Jurkat, Clone E6-1 (cell line): Measurements from ENCODE around the gene UBE2J1.
"Not testable (repeated sequence)": the region's sequence is repeated elsewhere in the genome, so short reads cannot be mapped to it uniquely, and the experiment has no call there.

ENCODE experiments used
- DNase-seq: peaks from one replicate; pipeline ENCODE4 v3.0.0-alpha.2; 2011; ENCODE audit warnings: low read depth, low spot score
- H3K4me3 ChIP-seq: 2 replicates; pipeline ENCODE4 v1.5.1; 2011; ENCODE audit warnings: mild to moderate bottlenecking, low read length, control low read depth, moderate library complexity

The UBE2J1 gene

DNA sequence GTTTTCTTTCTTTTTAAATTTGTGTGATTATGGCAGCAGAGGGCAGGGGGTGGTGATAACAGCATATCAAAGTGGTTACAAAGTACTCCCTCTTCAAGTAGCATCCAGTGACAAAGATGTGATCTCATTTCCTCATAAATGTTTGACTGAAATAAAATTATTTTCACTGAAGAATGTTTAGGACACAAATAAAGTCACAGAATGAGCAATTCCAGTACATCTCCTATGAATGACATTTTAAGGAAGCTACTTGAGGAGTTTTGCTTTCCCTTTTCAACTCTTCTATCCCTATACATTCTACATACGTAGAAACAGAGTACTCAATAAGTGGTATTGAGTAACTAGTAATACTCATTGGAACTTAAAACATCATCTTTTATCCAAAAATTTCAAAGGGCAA, 23.5 kb downstream of the UBE2J1 start:
- H3K4me3 ChIP-seq, result no peak overlapping the region
- no peak for DNase-seq

DNA sequence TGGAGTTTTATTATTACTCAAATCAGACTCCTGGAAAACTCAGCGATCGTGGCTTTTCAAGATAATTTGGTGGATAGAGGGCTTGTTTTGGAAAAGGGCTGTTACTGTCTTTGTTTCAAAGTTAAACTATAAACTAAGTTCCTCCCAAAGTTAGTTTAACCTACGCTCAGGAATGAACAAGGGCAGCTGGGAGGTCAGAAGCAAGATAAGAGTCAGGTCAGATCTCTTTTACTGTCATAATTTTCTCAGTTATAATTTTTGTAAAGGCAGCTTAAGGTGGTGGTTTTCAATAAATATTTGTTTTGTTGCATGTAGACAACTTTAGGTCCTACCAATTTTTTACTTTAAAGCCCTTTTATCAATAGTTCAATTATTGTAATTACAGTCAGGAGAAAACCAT, 28.2 kb downstream of the UBE2J1 start:
- no peak for DNase-seq
- H3K4me3 ChIP-seq, result no peak overlapping the region

DNA sequence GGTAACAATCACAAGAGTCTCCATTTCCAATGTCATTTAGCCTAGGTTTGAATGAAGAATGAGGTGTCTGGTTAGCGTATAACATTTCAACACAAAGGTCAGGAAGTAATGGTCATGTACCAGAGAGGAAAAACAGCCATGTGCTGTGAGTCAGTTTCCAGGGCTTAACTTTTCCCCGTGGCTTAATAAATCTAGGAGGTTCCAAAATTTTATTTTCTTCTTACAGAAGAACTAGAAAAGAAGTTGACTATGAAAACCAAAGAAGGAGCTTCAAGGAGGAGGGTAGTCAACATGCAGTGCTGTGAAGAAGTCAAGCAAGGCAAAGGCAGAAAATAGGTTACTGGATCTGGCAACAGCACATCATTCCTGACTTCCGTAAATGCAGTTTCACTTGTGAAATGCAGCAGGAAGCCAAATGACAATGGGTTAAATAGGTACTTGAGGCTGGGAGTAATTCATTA, 29.0 kb downstream of the UBE2J1 start:
- DNase-seq, result no peak
- H3K4me3 ChIP-seq, result no peak overlapping the region

DNA sequence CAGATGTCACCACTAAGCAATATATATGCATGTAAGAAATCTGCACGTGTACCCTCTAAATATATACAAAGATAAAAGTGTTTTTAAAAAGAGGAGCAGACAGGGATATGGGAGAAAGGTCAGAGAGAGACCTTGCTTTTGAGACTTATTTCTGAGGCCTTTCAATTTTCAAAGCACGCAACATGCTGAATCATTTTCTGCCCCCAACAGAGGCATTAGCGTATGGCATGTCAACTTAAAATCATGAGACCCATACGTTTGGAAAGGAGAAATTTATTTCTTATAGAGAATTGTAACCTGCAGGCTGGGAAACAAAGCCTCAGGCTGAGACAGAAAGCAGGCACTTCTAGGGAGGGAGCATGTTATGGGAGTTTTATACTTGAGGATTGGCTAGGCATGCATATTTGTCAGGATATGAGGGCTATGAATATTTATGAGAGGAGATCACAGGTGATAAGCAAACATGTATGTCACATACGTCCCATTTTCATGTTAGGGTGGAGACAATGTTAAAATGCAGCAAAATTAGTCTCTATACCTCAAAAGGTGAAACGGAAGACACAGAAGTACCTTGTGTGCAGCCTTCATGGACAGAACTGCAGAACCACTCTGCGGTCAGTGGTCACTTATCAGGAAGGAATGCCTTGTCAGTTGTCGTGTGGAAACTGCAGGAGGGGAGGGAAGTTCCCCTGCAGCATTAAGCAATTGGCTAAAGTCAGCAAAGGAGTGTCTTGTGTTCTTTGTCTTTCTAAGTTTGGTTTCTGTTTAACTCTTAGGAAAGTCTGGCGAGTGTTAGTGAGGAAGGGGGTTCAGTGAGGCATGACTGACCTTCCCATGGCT, 31.2 kb downstream of the UBE2J1 start:
- no peak for DNase-seq
- H3K4me3 ChIP-seq, result no peak overlapping the region

DNA sequence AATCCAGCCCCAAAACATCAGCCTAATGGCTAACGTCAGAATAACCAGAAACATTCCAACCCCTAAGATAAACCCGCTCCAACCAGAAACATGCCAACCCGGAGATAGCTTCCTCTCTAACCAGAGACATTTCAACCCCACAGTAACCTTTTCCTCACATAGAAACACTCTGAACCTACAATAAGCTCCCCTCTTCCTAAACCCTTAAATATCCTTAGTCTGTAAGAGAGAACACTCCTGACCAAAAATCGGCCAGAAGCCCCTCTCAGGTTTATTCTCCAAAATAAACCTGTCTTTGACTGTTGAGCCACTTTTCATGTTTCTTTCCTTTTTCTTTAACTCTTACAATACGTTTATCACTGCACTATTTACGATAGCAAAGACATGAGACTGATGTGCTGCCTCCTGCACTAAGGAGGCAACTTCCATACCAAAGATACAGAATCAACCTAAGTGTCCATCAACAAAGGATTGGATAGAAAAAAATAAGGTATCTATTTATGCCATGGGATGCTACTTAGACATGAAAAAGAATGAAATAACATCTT, 32.4 kb downstream of the UBE2J1 start:
- H3K4me3 ChIP-seq, result no peak overlapping the region
- DNase-seq, result no peak

DNA sequence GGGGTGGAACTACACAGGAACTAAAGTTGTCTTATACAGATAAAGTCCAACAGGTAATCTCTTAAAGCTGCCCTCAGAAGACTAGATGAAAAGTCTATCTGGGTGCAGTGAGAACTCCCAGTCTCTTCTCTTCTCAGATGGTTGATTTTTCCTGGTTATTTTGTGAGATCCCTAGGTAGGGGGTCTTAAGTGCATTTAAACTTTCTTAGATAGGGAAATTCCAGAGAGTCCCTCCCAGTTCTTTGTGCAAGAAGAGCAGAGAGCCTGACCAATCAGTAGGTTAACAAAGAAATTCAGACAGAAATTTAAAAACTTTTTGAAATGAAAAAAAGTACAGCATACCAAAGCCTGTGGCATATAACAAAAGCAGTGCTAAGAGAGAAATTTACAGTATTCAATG, 35.5 kb downstream of the UBE2J1 start:
- no peak overlapping the region for H3K4me3 ChIP-seq
- DNase-seq, result no peak

DNA sequence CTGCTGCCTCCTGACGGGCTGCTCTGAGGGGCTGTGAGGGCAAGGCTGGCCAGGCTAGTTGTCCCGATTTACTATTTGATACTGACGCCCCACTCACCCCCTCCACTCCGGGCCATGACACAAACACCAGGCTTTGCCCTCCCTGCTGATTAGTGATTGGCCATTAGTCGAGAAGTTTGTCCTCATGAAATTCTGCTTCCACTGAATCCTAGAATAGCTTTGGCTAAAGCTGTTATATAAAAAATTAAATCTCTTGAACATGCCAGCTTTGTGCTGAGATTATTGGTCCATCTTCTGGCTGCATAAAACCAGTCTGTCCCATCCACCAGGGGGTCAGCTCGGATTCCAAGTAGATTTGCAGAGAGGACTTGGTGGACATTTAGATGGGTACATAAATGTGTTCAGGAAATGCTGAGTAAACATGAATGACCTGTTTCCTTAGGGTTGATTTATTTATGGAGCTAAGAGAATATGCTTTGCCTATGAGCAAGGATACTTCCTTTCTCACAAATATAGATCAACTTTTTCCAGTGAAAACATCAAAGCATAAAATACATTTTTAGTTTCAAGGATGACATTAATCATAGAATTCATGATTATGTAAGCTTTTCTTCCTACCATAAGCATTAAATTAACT, 37.2 kb downstream of the UBE2J1 start, which contains the start of gene GABRR2:
Gene GABRR2 (minus strand): TSS at position 51 of the 637 bp plus-strand sequence. CDS start 134 bp downstream, outside the sequence.
- DNase-seq, result no peak
- H3K4me3 ChIP-seq, result no peak within 1 kb of the TSS

DNA sequence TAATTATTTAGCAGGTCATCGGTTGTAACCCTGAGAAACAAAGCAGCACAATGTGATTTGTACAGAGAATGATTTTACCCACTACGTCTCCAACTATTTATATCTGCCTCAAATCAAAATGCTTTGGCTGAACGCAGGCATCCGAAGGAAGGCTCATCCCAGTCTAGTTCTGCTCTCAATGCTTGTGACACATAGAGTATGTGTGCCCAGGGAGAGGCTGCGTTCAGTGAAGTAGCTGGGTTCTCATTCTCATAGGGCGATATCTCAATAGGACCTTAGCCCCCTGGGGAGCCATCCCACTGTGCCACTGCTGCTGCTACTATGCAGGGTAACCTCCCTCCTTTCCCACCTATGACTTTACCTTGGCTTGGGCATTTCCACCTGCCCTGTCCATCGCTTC, 37.8 kb downstream of the UBE2J1 start:
- H3K4me3 ChIP-seq, result no peak overlapping the region
- no peak for DNase-seq

DNA sequence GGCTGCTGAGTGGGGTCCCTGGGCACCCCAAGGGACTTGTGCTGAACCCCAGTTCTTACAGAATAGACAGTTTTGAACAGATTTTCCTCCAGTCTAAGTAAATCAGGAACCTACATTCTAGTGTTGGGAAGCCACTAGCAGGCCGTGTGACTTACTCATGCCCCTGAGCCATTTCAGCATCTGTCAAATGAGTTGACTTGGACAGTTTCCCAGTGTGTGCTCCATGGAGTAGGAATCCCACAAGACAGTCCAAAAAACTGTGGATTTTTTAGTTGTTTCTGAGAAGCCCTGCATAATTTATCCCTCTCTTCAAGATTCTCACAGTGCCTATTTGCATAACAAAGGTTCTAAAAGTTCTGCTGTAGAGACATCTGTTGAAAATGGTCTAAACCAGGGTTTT, 39.5 kb downstream of the UBE2J1 start:
- no peak overlapping the region for H3K4me3 ChIP-seq
- no peak for DNase-seq

DNA sequence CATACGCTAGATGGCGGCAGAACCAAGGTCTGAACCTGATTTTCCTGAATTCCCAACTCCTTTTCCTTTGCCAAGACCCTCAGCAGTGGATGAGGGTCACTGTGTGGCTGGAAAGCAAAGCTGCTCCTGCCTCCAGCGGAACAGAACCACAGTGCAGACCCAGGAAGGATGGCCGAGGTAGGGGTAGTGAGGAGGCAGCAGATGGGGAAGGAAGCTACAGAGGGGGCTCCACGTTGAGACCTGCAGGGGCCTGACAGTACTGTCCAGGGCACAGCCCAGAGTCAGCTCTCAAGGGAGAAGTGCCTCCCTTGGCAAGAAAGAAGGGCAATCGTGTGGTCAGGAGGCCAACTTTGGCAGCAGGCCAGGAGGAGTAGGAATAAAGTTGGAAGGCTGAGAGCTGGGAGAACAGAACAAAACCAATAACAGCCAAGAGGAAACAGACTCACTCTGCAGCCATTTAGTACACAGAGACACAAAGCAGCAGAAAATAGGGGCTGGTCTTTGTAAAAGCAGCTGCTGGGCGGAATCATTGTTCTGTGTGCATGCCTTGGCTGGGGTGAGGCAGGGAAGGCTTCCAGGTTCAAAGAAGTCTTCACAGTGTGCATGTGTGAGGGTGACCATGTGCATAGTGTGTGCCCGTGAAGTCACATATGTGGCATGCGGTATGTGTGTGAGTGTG, 40.5 kb downstream of the UBE2J1 start:
- H3K4me3 ChIP-seq, result no peak overlapping the region
- DNase-seq, result no peak

DNA sequence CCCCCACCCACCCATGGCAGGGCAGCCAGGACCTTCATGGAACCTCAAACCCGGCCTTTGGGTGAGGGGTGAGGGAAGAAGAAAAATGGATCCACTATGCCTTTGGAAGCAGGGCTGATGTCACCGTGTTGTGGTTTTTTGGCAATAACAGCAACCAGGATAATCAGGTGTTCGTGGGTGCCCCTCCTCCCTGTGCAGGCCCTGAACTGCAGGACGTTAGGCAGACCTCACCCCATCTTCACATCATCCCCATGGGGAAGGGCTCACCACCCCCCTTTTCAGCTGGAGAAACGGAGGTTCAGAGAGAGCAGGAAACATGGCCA, 41.0 kb downstream of the UBE2J1 start:
- DNase-seq, result no peak
- no peak overlapping the region for H3K4me3 ChIP-seq

DNA sequence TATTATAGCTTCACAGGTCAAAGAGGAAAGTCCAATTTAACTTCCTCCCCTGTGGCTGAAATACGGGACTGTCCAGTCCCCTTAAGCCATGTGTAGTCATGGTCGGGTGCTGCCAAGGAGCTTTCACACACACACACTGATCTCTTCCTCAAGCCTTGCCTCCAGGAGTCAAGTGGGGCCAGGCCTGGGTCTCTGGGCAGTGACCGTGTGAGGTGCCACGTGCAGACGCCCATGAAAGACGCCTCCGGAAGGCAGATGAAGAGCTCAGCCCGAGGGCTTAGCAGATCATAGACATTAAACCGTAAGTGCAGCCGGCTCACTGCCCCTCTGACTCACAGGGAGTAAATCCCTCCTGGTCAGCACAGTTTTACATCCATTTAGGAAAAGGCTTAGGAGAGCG, 41.6 kb downstream of the UBE2J1 start:
- DNase-seq, result no peak

DNA sequence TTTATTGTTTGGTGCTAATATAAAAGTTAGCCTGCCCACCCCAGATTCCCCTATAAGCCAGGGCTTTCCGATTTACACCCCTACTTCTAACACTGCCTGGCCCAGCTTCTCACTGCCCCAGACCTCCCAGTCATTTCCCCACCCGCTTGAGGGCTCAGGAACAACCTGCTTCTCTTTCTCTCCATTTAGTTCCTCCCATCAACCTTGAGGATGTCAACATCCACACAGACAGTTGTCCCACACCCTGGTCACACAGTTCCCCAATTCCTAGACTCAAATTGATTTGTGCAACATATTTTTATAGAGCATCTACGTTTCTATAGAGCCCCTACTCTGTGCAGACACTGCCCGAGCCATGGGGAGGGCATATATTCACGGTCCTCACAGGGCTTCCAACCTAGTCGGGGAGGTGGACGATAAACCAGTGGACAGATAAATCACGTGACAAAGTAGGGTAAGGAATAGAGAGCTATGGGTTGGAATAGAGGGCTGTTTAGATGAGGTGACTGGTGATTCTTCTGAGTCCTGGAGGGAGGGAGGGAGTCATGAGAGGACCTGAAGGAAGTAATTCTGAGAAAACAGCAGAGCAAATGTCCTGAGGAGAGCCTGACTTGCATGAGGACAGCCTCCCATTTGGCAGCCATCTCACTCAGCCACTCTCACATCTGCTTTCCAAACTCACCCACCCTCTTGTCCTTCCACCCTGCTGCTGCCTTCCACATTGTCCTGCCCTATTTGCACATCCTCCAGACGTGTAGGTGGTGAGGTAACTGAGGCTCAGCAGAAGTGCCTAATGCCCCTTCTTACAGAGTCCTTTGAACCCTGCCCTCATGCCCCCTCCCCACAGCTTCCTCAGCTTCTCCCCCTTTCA, 43.8 kb downstream of the UBE2J1 start:
- no peak overlapping the region for H3K4me3 ChIP-seq
- DNase-seq, result no peak

More for the DNA sequence above, 41.6 kb downstream of the UBE2J1 start:
- H3K4me3 ChIP-seq, result no peak overlapping the region

DNA sequence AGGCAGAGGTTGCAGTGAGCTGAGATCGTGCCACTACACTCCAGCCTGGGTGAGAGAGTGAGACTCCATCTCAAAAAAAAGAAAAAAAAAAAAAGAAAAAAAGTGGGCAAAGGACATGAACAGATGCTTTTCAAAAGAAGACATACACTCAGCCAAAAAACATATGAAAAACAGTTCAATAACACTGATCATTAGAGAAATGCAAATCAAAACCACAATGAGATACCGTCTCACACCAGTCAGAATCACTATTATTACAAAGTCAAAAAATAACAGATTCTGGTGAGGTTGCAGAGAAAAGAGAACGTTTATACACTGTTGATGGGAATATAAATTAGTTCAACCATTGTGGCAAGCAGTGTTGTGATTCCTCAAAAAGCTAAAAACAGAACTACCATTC, 48.0 kb downstream of the UBE2J1 start:
- H3K4me3 ChIP-seq, DNase-seq: not testable (repeated sequence)

DNA sequence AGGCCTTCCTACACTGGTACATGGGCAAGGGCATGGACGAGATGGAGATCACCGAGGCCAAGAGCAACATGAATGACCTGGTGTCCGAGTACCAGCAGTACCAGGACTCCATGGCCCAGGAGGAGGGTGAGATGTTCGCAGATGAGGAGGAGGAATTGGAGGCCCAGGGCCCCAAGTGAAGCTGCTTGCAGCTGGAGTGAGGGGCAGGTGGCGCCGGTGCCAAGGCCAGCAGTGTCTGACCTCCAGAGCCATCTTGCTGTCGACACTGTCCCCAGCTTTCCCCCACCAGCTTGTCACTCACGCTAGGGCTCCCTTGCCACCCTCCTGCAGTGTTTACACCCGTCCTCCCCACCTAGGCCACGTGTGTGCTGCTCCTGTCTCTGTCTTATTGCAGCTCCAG, 49.6 kb downstream of the UBE2J1 start:
- DNase-seq, result no peak
- no peak overlapping the region for H3K4me3 ChIP-seq

DNA sequence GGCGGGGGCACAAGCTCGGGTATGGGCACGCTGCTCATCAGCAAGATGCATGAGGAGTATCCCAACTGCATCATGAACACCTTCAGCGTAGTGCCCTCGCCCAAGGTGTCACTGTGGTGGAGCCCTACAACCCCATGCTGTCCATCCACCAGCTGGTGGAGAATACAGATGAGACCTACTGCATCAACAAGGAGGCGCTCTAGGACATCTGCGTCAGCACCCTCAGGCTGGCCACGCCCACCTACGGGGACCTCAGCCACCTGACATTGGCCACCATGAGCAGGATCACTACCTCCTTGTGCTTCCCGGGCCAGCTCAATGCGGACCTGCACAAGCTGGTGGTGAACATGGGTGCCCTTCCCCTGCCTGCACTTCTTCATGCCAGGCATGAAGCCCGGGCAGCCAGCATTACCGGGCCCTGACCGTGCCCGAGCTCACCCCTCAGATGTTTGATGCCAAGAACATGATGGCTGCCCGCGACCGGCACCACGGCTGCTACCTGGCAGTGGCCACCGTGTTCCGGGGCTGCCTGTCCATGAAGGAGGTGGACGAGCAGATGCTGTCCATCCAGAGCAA, 50.2 kb downstream of the UBE2J1 start:
- no peak for DNase-seq
- H3K4me3 ChIP-seq, result no peak overlapping the region

DNA sequence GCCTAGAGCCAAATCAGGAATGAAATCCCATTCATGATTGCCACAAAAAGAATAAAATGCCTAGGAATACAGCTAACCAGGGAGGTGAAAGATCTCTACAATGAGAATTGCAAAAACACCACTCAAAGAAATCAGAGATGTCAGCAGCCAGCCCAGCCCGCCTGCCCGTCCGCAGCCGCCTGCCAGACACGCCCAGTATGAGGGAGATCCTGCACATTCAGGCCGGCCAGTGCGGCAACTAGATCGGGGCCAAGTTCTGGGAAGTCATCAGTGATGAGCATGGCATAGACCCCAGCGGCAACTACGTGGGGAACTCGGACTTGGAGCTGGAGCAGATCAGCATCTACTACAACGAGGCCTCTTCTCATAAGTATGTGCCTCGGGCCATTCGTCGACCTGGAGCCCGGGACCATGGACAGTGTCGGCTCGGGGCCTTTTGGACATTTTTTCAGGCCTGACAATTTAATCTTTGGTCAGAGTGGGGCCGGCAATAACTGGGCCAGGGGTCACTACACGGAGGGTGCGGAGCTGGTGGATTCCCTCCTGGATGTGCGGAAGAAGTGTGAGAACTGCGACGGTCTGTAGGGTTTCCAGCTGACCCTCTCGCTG, 50.8 kb downstream of the UBE2J1 start:
- DNase-seq, result no peak
- H3K4me3 ChIP-seq, result no peak overlapping the region

DNA sequence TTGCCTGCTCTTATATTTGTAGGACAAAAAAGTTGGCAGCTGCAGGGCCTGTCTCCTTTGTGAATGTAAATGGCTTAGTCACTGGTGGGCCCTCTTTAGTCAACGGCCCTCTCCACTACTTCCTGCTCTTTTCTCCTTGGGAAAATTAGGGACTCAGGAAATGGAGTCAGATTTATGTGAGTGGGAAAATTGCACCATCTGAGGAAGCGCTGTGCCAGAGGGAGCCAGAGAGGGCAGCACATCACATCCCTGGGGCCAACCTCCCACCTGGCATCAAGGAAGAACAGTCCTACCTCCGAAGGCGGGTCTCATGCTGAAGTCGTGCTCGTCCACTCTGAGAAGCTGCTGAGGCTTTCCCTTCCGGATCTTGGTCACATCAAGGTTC, 53.1 kb downstream of the UBE2J1 start:
- no peak for DNase-seq
- H3K4me3 ChIP-seq, result no peak overlapping the region
